Measurements from ENCODE around the gene CEP112.

CEP112 gene

DNA sequence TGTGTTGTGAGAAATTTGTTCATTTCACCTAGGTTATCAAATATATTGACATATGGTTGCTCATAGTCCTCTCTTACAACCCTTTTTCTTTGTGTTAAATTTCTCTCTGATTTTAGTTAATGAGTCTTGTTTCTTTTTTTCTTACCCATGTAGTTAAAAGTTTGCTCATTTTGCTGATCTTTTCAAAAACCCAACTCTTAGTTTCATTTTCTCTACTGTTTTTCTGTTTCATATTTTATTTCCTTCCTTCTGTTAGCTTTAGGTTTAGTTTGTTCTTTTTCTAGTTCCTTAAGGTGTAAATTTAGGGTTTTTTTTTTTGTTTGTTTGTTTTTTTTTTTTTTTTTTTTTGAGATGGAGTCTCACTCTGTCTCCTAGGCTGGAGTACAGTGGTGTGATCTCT is 42.4 kb downstream of the CEP112 start:
- H3K27ac ChIP-seq: no peak overlapping the region
- TF ChIP-seq, protein P1, sequence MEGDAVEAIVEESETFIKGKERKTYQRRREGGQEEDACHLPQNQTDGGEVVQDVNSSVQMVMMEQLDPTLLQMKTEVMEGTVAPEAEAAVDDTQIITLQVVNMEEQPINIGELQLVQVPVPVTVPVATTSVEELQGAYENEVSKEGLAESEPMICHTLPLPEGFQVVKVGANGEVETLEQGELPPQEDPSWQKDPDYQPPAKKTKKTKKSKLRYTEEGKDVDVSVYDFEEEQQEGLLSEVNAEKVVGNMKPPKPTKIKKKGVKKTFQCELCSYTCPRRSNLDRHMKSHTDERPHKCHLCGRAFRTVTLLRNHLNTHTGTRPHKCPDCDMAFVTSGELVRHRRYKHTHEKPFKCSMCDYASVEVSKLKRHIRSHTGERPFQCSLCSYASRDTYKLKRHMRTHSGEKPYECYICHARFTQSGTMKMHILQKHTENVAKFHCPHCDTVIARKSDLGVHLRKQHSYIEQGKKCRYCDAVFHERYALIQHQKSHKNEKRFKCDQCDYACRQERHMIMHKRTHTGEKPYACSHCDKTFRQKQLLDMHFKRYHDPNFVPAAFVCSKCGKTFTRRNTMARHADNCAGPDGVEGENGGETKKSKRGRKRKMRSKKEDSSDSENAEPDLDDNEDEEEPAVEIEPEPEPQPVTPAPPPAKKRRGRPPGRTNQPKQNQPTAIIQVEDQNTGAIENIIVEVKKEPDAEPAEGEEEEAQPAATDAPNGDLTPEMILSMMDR (conservative IDR thresholded peaks at IDR 0.05): no peak

DNA sequence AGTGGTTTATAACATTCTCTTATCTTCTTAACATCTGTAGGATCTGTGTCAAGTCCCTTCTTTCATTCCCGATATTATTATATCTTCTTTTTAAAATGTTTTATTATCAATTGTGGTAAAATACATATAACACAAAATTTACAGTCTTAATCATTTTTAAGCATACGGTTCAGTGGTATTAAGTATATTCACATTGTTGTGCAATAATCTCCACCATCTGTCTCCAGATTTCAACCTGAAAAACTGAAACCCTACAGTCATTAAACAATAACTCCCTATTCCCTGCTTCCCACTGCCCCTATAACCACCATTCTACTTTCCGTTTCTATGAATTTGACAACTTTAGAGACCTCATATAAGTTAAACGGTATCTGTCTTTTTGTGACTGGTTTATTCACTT is 45.5 kb downstream of the CEP112 start:
- no peak overlapping the region for H3K27ac ChIP-seq
- TF ChIP-seq, protein P1 (conservative IDR thresholded peaks at IDR 0.05): no peak

DNA sequence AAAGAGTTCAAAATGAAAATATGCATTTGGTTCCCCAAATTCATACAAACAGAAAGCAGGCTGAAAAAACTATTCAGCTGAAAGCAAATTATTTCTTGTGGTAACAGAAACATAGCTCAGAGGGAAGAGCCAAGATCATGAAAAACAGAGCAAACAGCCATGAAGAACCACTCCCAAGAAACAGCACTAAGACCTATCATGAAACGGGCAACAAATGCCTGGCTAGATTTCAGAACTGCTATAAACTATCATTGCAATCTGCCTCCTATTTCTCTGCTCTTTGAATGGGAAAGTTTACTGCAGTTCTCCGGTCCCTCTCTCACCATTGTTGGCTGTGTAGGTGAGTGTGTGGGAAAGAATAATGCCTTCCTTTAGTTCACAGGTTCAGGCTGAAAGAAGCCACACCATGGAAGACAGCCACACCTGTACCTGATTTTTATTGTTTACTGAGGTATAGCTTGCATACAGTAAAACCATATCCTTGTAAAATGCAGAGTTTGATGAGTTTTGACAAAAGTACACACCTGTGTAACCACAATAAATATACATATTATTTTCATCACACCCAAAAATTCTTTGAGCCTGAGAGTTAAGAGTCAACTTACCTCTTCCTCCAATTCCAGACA is 48.2 kb downstream of the CEP112 start:
- TF ChIP-seq, protein P1 (conservative IDR thresholded peaks at IDR 0.05): no peak
- H3K27ac ChIP-seq: no peak overlapping the region

DNA sequence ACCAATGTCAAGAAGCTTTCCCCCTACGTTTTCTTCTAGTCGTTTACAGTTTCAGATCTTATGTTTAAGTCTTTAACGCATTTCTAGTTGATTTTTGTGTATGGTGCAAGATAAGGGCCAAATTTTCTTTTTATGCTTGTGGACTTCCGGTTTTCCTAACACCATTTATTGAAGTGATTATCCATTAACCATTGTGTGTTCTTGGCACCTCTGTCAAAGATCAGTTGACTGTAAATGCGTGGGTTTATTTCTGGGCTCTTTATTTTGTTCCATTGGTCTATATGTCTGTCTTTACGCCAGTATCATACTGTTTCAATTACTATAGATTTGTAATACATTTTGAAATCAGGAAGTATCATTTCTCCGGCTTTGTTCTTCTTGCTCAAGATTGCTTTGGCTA is 49.5 kb downstream of the CEP112 start:
- no peak overlapping the region for H3K27ac ChIP-seq
- TF ChIP-seq, protein P1 (conservative IDR thresholded peaks at IDR 0.05): no peak

DNA sequence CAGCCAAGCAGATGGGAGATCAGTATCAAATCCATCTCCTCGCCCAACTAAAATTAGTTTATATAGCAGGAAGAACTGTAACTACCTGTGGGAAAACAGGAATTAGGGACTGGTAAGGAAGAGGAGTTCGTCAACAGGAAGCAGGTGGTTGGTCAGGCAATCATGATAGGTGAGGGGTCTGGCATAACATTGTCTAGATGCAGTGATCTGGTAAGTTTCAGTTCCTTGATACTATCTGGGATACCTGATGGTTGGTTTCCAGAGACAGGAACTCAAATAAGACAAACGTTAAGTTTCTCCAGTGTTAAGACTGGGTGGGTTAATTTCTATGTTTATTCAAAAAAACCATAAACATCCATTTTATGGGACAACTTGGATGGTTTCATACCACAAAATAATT is 53.8 kb downstream of the CEP112 start:
- no peak overlapping the region for H3K27ac ChIP-seq
- TF ChIP-seq, protein P1 (conservative IDR thresholded peaks at IDR 0.05): no peak

DNA sequence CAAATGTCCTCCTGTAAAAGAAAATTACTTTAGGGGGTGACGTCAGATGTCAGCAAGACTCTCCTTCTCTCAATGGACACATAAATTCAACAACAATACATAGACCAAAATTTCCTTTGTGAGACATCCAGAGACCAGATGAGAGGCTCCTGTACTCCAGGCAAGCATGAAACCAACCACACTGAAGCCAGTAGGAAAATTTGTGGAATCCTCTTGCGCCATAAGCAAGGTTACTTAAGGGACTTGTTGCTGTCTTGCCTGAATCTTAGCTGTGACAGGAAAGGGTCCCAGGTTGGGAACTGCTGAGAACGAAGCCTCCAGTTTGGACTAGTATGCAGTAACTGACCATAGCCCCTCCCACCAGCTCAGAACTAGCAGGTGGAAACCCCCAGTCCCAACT is 56.0 kb downstream of the CEP112 start:
- TF ChIP-seq, protein P1 (conservative IDR thresholded peaks at IDR 0.05): no peak
- H3K27ac ChIP-seq: no peak overlapping the region

DNA sequence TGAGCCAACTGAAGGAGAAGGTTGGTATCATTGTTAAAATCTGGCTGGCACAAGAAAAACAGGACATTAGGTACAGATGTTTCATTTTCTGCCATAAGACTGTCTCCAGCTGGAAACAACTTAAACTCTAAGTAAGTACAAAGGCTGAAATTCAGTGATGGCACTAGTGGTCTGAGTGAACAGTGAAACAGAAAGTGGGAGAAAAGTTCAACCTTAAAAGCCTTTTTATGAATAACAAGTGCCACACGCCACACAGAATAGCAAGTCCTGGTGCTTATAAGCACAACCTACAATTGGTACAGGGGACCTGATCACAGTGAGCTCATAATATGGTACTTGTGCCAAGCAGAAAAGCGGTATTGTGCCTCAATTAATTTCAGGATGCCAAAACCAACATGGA is 56.7 kb downstream of the CEP112 start:
- TF ChIP-seq, protein P1 (conservative IDR thresholded peaks at IDR 0.05): no peak
- H3K27ac ChIP-seq: no peak overlapping the region

Data from VCaP (cell line).